Calu3 (cell line): Measurements from ENCODE around the gene PLEKHA4. TPM values are rescaled to one million over a fixed set of nuclear protein-coding genes. Genes with fewer than 3 reads are reported as not detected.
"Not testable (repeated sequence)": the region's sequence is repeated elsewhere in the genome, so short reads cannot be mapped to it uniquely, and the experiment has no call there.

ENCODE experiments used
- BruUV-seq: library from RNA; stranded (reverse); fragments of 400-500 nt; replicated peaks from 2 replicates; lab custom pipeline; 2021; lab: Mats Ljungman, UMichigan
- CTCF ChIA-PET: fragments of 300-600 bp; sonication (Branson Sonifier 250); formaldehyde crosslinking; loops from one replicate; lab custom pipeline; 2022; ENCODE audit warnings: antibody characterized with exemption; lab: Charles Lee
- DNase-seq: peaks from one replicate; pipeline ENCODE4 v3.0.0; 2022
- H3K27ac Mint-ChIP-seq: one replicate; pipeline ENCODE4 v1.8.0; 2022; ENCODE audit warnings: mixed read lengths; ENCODE audit not compliant: unreplicated experiment
- H3K27me3 Mint-ChIP-seq: one replicate; pipeline ENCODE4 v1.8.0; 2022; ENCODE audit warnings: mixed read lengths; ENCODE audit not compliant: unreplicated experiment
- H3K36me3 Mint-ChIP-seq: one replicate; pipeline ENCODE4 v1.8.0; 2022; ENCODE audit warnings: mild to moderate bottlenecking, moderate library complexity, mixed read lengths; ENCODE audit not compliant: insufficient read depth, unreplicated experiment
- H3K4me1 Mint-ChIP-seq: one replicate; pipeline ENCODE4 v1.8.0; 2022; ENCODE audit warnings: mild to moderate bottlenecking, low read depth, mixed read lengths; ENCODE audit not compliant: unreplicated experiment
- H3K4me3 Mint-ChIP-seq: one replicate; pipeline ENCODE4 v1.8.0; 2022; ENCODE audit warnings: mild to moderate bottlenecking, low read depth, moderate library complexity, mixed read lengths; ENCODE audit not compliant: unreplicated experiment
- H3K9me3 Mint-ChIP-seq: one replicate; pipeline ENCODE4 v1.8.0; 2022; ENCODE audit warnings: low read depth, mixed read lengths; ENCODE audit not compliant: unreplicated experiment
- intact Hi-C: fragments of 100-400 bp; cut with micrococcal nuclease; formaldehyde crosslinking; loops from one replicate; pipeline ENCODE4 v1.10.0; 2022; ENCODE audit not compliant: unreplicated experiment
- total RNA-seq: library from RNA; stranded (reverse); gene quantifications from 2 replicates; pipeline ENCODE4 v1.2.3, GENCODE V29; 2022
- TF ChIP-seq, protein P1 (sequence below): fragments of 200-600 bp; IDR thresholded peaks from one replicate; pipeline ENCODE4 v1.8.0; 2022; ENCODE audit warnings: antibody characterized with exemption; ENCODE audit not compliant: unreplicated experiment

PLEKHA4 gene
- total RNA-seq, 1 experiment from 2014 or later, result 57.6 TPM

DNA sequence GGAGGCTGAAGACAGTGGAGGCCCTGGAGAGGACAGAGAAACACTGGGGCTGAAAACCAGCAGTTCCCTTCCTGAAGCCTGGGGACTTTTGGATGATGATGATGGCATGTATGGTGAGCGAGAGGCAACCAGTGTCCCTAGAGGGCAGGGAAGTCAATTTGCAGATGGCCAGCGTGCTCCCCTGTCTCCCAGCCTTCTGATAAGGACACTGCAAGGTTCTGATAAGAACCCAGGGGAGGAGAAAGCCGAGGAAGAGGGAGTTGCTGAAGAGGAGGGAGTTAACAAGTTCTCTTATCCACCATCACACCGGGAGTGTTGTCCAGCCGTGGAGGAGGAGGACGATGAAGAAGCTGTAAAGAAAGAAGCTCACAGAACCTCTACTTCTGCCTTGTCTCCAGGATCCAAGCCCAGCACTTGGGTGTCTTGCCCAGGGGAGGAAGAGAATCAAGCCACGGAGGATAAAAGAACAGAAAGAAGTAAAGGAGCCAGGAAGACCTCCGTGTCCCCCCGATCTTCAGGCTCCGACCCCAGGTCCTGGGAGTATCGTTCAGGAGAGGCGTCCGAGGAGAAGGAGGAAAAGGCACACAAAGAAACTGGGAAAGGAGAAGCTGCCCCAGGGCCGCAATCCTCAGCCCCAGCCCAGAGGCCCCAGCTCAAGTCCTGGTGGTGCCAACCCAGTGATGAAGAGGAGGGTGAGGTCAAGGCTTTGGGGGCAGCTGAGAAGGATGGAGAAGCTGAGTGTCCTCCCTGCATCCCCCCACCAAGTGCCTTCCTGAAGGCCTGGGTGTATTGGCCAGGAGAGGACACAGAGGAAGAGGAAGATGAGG lies 5.3 kb upstream of the PLEKHA4 start:
- Mint-ChIP-seq H3K36me3 (peaks cover 72% of the 10 kb centered on the region), H3K27ac (peak overlapping the region; percentile 100), H3K9me3 (no peaks in the 10 kb centered on the region), H3K4me3 (peak overlapping the region; percentile 95), H3K27me3 (peaks cover 8% of the 10 kb centered on the region), H3K4me1 (peaks cover 36% of the 10 kb centered on the region)
- intact Hi-C loops, result loop anchor here (2.0 kb wide), 1 partner anchor 91 kb away; the partner anchor contains the start of gene FTL
- BruUV-seq, result no TSS peak
- CTCF ChIA-PET, result interaction anchor here (0.6 to 2.2 kb wide), 3 partner anchors 26 to 263 kb away, joined by 3 to 10 read pairs (median 7); partner anchors contain the start of gene NUCB1
- TF ChIP-seq, protein P1, sequence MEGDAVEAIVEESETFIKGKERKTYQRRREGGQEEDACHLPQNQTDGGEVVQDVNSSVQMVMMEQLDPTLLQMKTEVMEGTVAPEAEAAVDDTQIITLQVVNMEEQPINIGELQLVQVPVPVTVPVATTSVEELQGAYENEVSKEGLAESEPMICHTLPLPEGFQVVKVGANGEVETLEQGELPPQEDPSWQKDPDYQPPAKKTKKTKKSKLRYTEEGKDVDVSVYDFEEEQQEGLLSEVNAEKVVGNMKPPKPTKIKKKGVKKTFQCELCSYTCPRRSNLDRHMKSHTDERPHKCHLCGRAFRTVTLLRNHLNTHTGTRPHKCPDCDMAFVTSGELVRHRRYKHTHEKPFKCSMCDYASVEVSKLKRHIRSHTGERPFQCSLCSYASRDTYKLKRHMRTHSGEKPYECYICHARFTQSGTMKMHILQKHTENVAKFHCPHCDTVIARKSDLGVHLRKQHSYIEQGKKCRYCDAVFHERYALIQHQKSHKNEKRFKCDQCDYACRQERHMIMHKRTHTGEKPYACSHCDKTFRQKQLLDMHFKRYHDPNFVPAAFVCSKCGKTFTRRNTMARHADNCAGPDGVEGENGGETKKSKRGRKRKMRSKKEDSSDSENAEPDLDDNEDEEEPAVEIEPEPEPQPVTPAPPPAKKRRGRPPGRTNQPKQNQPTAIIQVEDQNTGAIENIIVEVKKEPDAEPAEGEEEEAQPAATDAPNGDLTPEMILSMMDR, result no peak
- DNase-seq, result no peak

DNA sequence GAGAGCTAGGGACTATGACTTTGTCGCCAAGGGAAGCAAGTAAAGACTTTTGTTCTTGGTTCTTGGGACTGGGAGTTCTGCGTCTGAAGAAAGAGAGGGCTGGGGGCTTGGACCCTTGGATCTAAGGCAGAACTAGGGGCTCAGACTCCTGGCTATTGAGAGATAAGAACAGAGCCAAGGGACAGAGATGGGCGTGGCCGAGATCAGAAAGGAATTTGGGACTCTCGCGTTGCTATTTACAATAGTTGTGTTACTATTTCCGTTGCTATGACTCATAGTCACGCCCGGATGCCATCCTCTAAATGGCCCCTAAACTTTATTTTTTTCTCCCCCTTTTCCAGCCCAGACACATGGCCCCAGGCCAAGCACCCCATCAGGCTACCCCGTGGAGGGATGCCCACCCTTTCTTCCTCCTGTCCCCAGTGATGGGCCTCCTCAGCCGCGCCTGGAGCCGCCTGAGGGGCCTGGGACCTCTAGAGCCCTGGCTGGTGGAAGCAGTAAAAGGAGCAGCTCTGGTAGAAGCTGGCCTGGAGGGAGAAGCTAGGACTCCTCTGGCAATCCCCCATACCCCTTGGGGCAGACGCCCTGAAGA lies 4.6 kb upstream of the PLEKHA4 start:
- Mint-ChIP-seq H3K4me3 (peak overlapping the region; percentile 95), H3K36me3 (peaks cover 70% of the 10 kb centered on the region), H3K9me3 (no peaks in the 10 kb centered on the region), H3K27me3 (peaks cover 8% of the 10 kb centered on the region), H3K27ac (peak overlapping the region; percentile 100), H3K4me1 (peaks cover 43% of the 10 kb centered on the region)
- TF ChIP-seq, protein P1, result no peak
- peak; percentile 91 for DNase-seq
- CTCF ChIA-PET, result interaction anchor here (0.6 to 1.4 kb wide), 2 partner anchors 98 to 262 kb away, joined by 3 to 4 read pairs; no protein-coding TSS in a partner anchor
- intact Hi-C loops, result no loop called here
- BruUV-seq, result no TSS peak

DNA sequence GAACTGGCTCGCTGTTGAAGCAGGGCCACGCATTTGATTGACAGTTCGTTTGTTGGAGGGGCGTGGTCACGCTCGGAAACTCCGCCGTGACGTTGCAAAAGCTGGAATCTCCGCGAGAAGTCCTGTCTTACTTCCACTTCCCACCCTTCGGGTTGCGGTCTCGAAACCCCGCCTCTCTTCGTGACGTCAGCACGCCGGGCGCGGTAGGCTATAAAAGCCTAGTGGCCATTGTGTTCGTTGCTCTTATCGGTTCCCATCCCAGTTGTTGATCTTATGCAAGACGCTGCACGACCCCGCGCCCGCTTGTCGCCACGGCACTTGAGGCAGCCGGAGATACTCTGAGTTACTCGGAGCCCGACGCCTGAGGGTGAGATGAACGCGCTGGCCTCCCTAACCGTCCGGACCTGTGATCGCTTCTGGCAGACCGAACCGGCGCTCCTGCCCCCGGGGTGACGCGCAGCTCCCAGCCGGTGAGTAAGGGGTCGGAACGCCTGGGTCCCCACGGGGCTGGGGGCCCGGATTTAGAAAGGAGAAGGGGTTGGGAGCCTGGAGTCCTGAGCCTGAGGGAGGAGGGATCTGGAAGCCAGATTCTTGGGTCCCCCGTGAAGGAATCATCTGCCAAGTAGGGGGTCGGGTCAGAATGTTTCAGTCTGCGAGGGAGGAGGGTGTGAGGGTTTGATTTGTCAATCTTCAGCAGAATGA lies 3.9 kb upstream of the PLEKHA4 start, which contains the start of gene PPP1R15A:
PPP1R15A (plus strand) TSS at position 240 of the 702 bp plus-strand sequence. CDS start 813 bp downstream, outside the sequence.
- H3K27me3 Mint-ChIP-seq, result peaks cover 8% of the 10 kb centered on the region
- H3K9me3 Mint-ChIP-seq, result no peaks in the 10 kb centered on the region
- H3K4me1 Mint-ChIP-seq, result peaks cover 48% of the 10 kb centered on the region
- H3K27ac Mint-ChIP-seq, result peak within 1 kb of the TSS; percentile 100
- TSS peak; percentile 69 for BruUV-seq
- intact Hi-C loops, result no loop called here
- H3K4me3 Mint-ChIP-seq, result peak within 1 kb of the TSS; percentile 95
- peak; percentile 99 for DNase-seq
- H3K36me3 Mint-ChIP-seq, result peaks cover 69% of the 10 kb centered on the region
- CTCF ChIA-PET, result interaction anchor here (0.6 to 1.4 kb wide), 5 partner anchors 29 to 131 kb away, joined by 3 to 5 read pairs (median 4); partner anchors contain the start of genes GYS1 and RUVBL2
- TF ChIP-seq, protein P1, result no peak

DNA sequence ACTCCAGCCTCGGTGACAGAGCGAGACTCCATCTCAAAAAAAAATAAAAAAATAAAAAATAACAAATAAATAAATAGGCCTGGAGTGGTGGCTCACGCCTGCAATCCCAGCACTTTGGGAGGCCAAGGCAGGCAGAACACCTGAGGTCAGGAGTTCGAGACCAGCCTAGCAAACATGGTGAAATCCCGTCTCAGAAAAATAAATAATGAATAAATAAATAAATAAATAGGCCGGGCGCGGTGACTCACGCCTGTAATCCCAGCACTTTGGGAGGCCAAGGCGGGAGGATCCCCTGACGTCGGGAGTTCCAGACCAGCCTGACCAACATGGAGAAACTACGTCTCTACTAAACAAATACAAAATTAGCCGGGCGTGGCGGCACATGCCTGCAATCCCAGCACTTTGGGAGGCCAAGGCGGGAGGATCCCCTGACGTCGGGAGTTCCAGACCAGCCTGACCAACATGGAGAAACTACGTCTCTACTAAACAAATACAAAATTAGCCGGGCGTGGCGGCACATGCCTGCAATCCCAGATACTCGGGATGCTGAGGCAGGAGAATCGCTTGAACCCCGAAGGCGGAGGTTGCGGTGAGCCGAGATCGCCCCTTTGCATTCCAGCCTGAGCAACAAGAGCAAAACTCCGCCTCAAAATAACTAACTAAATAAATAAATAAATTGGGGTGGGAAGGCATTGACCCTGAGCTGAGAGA lies 3.2 kb upstream of the PLEKHA4 start:
- DNase-seq, BruUV-seq, intact Hi-C loops, H3K9me3 Mint-ChIP-seq, H3K27me3 Mint-ChIP-seq: not testable (repeated sequence)
- CTCF ChIA-PET, result interaction anchor here (0.6 to 1.4 kb wide), 5 partner anchors 29 to 132 kb away, joined by 3 to 5 read pairs (median 4); partner anchors contain the start of genes GYS1 and RUVBL2
- Mint-ChIP-seq H3K36me3 (peaks cover 69% of the 10 kb centered on the region), H3K4me1 (peaks cover 54% of the 10 kb centered on the region), H3K27ac (peak overlapping the region; percentile 100), H3K4me3 (peak overlapping the region; percentile 95)
